GM19240 (cell line): ENCODE measurements around the gene MSS51.
"Not testable (repeated sequence)": the region's sequence is repeated elsewhere in the genome, so short reads cannot be mapped to it uniquely, and the experiment has no call there.

Experiments used
- DNase-seq: peaks from one replicate; pipeline ENCODE4 v3.0.0; 2011; ENCODE audit warnings: low spot score; ENCODE audit not compliant: insufficient read length

MSS51 gene

GRCh38 chr10:73414230-73414945, 19.0 kb downstream of the MSS51 start:
- no peak for DNase-seq

GRCh38 chr10:73413528-73414229, 19.7 kb downstream of the MSS51 start, which contains the start of gene ANXA7:
Gene ANXA7 (minus strand): TSS chr10:73414058. CDS start chr10:73400856, 13,202 bp downstream.
- peak; percentile 92 for DNase-seq

- DNase-seq, result no peak
Measured at GRCh38 chr10:73413108-73413527, 20.2 kb downstream of the MSS51 start.

- no peak for DNase-seq
Measured at GRCh38 chr10:73410897-73411296, 22.5 kb downstream of the MSS51 start.

GRCh38 chr10:73408978-73409521, 24.3 kb downstream of the MSS51 start:
- DNase-seq, result no peak

GRCh38 chr10:73408061-73408460, 25.3 kb downstream of the MSS51 start:
- DNase-seq, result no peak

- no peak for DNase-seq
Measured at GRCh38 chr10:73407495-73407894, 25.9 kb downstream of the MSS51 start.

GRCh38 chr10:73406846-73407245, 26.5 kb downstream of the MSS51 start:
- no peak for DNase-seq

- no peak for DNase-seq
Measured at GRCh38 chr10:73405556-73405955, 27.8 kb downstream of the MSS51 start.

- DNase-seq, result no peak
Measured at GRCh38 chr10:73404690-73405089, 28.7 kb downstream of the MSS51 start.

- no peak for DNase-seq
Measured at GRCh38 chr10:73401636-73402035, 31.7 kb downstream of the MSS51 start.

GRCh38 chr10:73399063-73399462, 34.3 kb downstream of the MSS51 start:
- DNase-seq, result no peak

- DNase-seq, result no peak
Measured at GRCh38 chr10:73398024-73398423, 35.3 kb downstream of the MSS51 start.

- DNase-seq, result not testable (repeated sequence)
Measured at GRCh38 chr10:73394325-73394724, 39.0 kb downstream of the MSS51 start.

GRCh38 chr10:73388228-73388627, 45.1 kb downstream of the MSS51 start:
- no peak for DNase-seq

- no peak for DNase-seq
Measured at GRCh38 chr10:73386583-73386982, 46.8 kb downstream of the MSS51 start.

- no peak for DNase-seq
Measured at GRCh38 chr10:73379064-73379748, 54.2 kb downstream of the MSS51 start.

- no peak for DNase-seq
Measured at GRCh38 chr10:73376679-73377078, 56.7 kb downstream of the MSS51 start.
